Activated CD4-positive, CD25-positive, alpha-beta regulatory T cell treated with anti-CD3 and anti-CD28 coated beads, Interleukin-2, amount 50 U/mL, for 24 hours (primary cell): ENCODE data around the gene TRMT112.

ENCODE experiments used
- ATAC-seq, 2 donors: fragments of 150-1000 bp; cut with Tn5 transposase; one replicate each; pipeline ENCODE4 v1.10.0; 2021; ENCODE audit warnings: mild to moderate bottlenecking in 1 of 2, moderate library complexity in 1 of 2

The TRMT112 gene

GRCh38 chr11:64290352-64291261 lies 26.8 kb downstream of the TRMT112 start:
- no peak for ATAC-seq

DNA sequence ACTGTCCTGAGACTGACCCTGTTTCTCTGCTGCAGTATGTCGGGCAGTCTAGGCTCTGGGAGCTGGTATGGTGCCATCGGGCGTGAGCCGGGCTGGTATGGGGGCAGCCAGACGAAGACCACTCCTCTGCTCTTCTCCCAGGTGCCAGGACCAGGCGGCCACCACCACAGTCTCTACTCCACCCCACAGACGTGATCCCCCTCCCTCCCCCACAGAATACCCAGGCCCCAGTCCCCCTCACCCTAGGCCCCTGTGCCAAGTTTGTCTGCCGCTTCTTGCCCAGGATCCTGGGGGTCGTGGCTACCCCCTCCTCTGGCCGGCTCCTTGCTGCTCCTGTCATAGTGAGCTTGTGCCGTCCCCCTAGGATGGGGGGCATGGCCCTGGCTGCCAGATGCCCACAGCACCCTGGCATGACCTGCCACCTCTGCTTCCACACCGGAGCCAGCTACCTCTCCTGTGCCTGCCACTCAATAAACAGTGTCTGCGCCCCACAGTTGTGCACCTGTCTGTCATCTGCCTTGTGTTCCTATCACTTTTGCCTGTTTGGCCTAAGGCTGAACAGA lies 28.3 kb downstream of the TRMT112 start:
- no peak for ATAC-seq

DNA sequence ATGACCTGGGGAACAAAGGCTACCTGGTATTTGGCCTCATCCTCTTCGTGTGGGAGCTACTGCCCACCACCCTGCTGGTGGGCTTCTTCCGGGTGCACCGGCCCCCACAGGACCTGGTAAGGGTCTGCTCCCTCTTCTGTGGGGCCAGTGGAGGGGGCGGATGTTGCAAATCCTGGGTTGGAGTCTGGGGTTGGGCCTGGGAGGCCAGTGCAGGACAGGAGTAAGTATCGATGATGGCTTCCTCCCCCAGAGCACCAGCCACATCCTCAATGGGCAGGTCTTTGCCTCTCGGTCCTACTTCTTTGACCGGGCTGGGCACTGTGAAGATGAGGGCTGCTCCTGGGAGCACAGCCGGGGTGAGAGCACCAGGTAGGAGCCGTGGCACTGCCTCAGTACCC lies 29.0 kb downstream of the TRMT112 start:
- no peak for ATAC-seq

- ATAC-seq, result no peak
These were observed 29.5 kb downstream of the TRMT112 start for GRCh38 chr11:64287676-64288352.

DNA sequence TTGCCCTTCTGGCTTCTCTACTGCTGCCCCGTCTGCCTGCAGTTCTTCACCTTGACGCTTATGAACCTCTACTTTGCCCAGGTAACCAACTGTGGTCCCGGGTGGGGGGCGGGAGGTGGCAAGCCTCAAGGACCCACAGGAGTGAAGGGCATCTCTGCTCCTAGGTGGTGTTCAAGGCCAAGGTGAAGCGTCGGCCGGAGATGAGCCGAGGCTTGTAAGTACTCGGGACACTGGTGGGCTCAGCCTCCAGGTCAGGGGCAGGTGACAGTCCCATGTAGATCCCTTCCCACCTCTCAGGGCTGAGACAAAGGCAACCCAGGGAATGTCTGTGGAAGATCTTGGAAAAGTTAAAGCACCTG lies 30.6 kb downstream of the TRMT112 start:
- no peak for ATAC-seq

DNA sequence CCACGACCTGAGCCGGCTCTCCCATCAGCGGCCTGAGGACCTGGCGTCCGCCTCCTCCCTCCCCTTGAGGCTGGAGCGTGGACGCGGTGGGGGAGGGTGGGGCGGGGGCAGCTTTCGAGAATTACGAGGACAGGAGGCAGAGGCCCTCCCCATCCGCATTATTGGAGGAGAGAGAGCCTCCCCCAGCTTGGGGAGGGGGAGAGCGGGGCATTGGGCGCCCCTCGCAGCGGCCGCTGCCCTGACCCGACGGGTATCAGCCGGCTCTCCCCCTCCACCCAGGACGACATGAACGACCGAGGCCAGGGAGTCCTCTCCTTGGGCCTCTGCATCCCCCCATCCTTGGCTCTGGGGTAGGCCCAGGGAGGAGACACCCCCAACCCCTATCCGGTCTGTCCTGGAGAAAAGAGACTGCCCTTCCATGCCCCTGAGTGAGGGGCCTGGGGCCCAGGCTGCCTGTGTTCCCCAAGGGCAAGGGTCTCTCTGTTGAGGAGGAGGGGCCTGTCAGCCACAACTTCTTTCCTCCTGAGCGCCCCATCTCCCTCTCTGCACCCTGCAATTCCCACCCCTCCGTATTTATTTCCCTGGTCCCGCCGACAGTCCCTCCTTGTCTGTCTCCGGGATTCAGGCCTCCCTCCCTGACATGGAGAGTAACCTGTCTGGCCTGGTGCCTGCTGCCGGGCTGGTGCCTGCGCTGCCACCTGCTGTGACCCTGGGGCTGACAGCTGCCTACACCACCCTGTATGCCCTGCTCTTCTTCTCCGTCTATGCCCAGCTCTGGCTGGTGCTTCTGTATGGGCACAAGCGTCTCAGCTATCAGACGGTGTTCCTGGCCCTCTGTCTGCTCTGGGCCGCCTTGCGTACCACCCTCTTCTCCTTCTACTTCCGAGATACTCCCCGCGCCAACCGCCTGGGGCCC lies 31.2 kb downstream of the TRMT112 start:
- no peak for ATAC-seq

GRCh38 chr11:64284962-64285884 lies 32.1 kb downstream of the TRMT112 start, which contains the start of gene GPR137:
Gene GPR137, plus strand, starts transcription at chr11:64285848. Its CDS starts 677 bp downstream, at chr11:64286525.
- peak; percentile 62 to 66 for ATAC-seq

DNA sequence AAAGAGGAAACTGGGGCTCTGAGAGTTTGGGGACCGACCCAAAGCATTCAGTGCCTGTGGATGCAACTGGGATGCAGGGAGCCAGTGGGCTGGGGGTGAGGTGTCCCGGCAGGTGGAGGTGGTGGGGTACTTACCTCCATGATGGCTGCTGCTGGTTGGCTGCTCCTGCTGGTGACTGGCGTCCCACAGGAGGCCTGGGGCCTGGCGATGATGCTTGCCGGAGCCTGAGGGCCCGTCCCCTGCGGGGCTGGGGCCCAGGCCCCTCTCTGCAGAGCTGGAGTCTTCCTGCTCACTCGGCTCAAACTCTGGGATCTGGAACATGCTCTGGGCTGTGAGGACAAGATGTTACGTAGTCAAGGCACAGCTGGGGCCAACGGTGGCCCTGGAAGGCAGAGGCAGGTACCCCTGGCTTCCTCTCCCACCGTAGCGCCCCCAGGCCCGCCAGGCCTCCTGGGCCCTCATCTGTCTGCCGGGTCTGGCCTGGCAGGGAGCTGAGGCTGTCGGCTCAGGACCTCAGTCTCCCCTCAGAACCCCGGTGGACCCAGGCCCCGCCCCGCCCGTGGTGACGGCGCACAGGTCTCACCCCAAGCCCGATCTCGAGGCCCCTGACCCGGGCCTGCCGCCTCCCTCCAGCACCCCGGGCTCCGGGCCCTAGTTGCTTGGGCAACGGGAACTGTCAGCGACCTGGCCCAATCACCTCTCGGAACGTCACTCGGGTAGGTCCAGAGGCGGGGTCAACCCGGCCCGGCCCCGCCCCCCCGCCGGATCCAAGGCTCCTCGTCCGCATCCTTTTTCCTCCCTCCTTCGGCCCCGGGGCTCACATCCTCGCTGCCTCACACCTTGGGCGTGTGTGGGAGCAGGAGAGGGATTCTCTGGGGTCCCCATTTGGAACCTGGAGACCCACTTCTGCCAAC lies 33.1 kb downstream of the TRMT112 start, which contains the start of gene BAD:
BAD (minus strand) TSS at position 618 of the 914 bp plus-strand sequence; CDS start at position 321, 297 bp downstream.
- ATAC-seq, result peak; percentile 88 to 93

GRCh38 chr11:64283092-64283491 lies 34.3 kb downstream of the TRMT112 start:
- ATAC-seq, result no peak

DNA sequence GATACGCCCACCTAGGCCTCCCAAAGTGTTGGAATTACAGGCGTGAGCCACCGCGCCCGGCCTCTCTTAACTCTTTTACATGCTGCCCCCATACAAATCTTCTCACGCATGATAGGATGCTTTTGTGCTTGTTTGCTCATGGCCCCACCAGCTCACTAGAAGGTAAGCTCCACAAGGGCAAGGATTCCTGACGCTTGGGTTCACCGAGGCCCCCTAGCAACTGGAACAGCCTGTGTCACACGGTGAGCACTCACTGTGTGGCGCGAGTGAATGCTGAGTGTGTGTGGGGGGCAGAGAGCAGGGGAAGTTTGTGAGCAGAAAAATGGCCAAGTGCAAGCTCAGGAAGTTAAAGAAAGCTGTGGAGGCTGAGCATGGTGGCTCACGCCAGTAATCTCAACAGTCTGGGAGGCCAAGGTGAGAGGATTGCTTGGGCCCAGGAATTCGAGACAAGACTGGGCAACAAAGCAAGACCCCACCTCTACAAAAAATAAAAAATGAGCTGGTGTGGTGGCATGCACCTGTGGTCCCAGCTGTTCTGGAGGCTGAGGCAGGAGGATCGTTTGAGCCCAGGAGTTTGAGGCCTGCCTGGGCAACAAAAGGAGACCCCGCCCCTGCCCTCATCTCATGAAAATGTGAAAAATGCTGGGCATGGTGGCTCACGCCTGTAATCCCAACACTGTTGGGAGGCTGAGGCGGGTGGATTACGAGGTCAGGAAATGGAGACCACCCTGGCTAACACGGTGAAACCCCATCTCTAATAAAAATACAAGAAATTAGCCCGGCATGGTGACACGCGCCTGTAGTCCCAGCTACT lies 35.2 kb downstream of the TRMT112 start:
- no peak for ATAC-seq

- ATAC-seq, result no peak
These were observed 38.7 kb downstream of the TRMT112 start for GRCh38 chr11:64278576-64279190.

- ATAC-seq, result no peak
These were observed 40.5 kb downstream of the TRMT112 start for GRCh38 chr11:64276653-64277431.

- no peak for ATAC-seq
These were observed 41.5 kb downstream of the TRMT112 start for GRCh38 chr11:64275841-64276240.

GRCh38 chr11:64275031-64275800 lies 42.1 kb downstream of the TRMT112 start:
- no peak for ATAC-seq

GRCh38 chr11:64269540-64270220 lies 47.7 kb downstream of the TRMT112 start:
- ATAC-seq, result peak; percentile 81 to 83

DNA sequence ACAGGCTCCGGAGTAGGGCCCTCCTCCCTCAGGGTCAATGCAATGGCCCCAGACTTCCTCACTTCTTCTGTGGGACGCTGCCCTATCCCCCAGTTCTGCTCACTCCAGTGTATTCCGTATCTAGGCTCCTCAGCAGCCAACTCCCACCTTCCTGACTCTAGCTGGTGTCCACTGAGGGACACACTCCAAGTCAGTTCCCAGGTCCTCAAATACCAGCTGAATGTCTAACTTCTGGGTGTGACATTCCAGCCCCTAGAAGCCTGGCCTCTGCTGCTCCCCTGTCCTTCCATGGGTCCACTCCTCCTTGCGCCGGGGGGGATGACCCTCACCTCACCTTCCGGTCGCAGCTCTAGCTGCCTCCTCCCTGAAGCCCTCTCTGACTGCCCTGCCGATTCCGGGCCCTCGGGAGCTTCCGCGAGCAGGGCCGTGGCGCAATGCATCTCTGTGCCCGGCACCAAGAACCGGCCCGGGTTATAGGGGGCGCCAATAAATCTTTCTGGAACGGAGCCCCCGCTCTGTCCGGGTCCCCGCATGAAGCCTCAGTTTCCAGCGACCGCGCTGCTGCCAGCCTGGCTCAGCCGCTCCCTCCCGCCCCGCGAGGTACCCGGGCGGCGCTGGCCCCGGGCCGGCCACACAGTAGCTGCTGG lies 48.3 kb downstream of the TRMT112 start:
- ATAC-seq, result peak; percentile 1 to 13
